ENCODE results near the gene EIF5.

Gene EIF5

DNA sequence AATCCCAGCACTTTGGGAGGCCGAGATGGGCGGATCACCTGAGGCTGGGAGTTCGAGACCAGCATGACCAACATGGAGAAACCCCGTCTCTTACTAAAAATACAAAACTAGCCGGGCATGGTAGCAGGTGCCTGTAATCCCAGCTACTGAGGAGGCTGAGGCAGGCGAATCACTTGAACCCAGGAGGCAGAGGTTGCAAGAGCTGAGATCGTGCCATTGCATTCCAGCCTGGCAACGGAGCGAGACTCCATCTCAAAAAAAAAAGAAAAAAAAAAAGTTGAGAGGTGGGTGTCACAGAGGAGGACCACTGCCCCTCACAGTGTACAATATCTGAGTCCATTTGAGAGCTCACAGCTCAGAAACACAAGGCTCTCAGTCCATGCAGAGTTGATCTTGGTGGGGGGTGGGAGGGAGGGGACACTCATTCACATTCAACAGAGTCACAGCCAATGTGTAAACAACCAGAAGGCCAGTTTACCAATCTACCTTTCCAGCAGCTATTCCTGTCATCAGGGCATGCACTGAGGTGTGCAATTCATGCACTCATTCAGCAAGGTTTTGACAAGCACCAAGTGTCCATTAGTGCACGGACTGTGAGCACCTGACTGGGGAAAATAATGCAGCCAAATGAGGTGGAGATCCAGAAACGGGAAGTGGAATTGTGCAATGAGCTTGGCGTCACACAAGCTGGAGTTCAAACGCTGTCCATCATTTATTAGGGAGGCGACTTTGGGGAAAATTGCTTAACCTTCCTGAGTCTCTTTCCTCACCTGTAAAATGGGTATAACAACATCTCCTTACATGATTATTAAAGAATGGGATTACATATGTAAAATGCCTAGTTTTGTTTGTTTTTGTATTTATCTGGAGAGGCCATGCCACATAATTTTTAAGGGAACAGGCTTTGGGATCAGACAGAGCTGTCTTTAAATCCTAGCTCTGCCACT is 4.4 kb upstream of the EIF5 start:
- TF ChIP-seq, protein P1, sequence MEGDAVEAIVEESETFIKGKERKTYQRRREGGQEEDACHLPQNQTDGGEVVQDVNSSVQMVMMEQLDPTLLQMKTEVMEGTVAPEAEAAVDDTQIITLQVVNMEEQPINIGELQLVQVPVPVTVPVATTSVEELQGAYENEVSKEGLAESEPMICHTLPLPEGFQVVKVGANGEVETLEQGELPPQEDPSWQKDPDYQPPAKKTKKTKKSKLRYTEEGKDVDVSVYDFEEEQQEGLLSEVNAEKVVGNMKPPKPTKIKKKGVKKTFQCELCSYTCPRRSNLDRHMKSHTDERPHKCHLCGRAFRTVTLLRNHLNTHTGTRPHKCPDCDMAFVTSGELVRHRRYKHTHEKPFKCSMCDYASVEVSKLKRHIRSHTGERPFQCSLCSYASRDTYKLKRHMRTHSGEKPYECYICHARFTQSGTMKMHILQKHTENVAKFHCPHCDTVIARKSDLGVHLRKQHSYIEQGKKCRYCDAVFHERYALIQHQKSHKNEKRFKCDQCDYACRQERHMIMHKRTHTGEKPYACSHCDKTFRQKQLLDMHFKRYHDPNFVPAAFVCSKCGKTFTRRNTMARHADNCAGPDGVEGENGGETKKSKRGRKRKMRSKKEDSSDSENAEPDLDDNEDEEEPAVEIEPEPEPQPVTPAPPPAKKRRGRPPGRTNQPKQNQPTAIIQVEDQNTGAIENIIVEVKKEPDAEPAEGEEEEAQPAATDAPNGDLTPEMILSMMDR (conservative IDR thresholded peaks at IDR 0.05; ENCODE audit: low read depth, low read length): no peak
- no peak overlapping the region for H3K4me3 ChIP-seq (ENCODE audit: low read length)
- no peak for DNase-seq (ENCODE audit: low read depth)

DNA sequence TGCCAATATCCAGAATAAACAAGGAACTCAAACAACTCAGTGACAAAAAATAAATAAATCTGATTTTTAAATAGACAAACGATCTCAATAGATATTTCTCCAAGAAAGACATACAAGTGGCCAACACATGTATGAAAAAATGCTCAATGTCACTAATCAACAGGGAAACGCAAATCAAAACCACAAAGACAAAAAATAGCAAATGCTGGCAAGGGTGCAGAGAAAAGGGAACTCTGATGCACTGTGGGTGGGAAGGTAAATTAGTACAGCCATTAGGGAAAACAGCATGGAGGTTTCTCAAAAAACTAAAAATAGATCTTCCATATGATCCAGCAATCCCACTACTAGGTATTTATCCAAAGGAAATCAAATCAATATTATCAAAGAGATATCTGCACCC is 3.5 kb upstream of the EIF5 start:
- no peak overlapping the region for H3K4me3 ChIP-seq (ENCODE audit: low read length)
- DNase-seq (ENCODE audit: low read depth): no peak
- TF ChIP-seq, protein P1 (conservative IDR thresholded peaks at IDR 0.05; ENCODE audit: low read depth, low read length): no peak

DNA sequence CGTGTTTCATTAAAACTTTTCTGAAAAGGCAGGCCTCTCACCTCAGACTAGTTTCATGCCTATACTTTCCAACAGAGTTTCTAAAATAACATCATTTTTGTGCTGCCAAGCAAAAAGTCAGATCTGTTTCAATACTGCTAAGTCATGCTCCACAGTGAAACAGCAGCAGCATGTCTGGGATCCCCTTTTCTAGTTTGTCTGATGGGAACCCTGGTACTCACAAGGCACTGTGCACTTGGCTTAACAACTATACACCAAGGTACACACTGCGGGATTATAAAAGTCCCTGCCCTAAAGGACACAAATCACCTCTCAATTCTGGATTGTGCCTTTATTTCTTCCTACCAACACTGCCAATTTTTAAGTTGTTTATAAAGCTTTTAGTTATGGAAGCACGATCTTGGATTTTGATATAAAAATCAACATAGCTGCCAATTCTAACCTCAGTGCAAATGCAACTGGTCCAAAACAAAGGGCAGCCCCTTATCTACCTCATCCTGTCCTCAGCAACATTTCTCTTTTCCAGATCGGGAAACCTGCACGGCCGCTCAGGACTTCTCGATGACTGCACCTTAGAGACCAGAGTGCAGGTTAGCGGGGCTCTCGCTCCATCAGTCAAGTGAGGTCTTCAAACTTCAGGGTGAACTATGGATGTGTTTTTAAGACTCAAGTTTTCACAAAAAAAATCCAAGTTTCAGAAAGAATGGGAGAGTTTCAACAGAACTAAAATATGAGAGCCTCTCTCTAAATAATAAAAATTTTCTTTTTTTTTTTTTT is 1.7 kb upstream of the EIF5 start:
- TF ChIP-seq, protein P1 (conservative IDR thresholded peaks at IDR 0.05; ENCODE audit: low read depth, low read length): no peak
- peak overlapping the region; percentile 79 for H3K4me3 ChIP-seq (ENCODE audit: low read length)
- DNase-seq (ENCODE audit: low read depth): no peak

DNA sequence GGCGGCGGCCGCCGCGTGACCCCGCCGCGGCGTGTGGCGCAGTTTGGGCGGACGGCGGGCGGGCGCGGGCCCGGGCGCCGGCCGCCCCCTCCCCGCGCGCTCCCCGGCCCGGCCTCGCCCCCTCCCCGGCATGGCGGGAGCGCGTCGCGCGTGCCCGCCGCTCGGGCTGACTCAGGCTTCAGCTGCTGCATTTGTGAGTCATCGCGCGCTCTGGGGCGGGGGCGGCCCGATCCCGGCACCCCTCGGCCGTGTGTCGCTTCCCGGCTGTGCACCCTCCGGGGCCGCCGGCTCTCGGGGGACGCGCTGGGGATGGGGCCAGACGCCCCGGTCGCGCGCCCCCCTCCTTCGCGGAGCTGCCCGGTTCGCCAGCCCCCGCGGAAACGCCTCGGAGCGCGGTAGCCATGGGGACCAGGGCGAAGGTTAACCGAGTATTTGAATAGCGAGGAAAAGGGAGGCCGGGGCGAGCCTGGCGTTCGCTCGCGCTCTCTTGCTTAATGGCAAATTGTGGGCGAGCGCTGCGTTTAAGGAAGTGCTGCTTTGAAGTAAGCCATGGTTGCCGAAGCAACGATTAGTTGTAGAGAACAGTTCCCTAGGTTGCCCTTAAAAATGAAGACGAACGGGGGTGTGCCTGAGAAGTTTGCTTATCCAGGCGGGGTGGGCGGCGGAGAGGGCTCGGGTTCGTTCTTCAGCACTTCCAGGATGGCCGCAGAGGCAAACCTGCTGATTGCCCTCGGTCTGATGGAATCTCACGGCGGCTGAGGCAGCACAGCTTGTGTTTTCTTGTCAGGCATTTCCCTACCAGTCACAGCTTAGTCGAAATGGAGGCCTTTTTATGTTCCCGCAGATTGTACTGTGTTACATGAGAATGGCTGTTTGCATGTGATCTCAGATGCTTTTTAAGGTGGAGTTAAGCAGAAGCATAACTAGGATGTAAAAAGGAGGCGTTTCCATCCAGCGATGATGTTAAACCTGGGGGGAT is 896 bp downstream of the EIF5 start:
- DNase-seq (ENCODE audit: low read depth): peak; percentile 23
- TF ChIP-seq, protein P1 (conservative IDR thresholded peaks at IDR 0.05; ENCODE audit: low read depth, low read length): no peak
- H3K4me3 ChIP-seq (ENCODE audit: low read length): peak overlapping the region; percentile 90

- peak overlapping the region; percentile 90 for H3K4me3 ChIP-seq (ENCODE audit: low read length)
- TF ChIP-seq, protein P1 (conservative IDR thresholded peaks at IDR 0.05; ENCODE audit: low read depth, low read length): no peak
- DNase-seq (ENCODE audit: low read depth): no peak
Measured at GRCh38 chr14:103336191-103336590, 2.2 kb downstream of the EIF5 start.

- no peak for DNase-seq (ENCODE audit: low read depth)
- no peak overlapping the region for H3K4me3 ChIP-seq (ENCODE audit: low read length)
- TF ChIP-seq, protein P1 (conservative IDR thresholded peaks at IDR 0.05; ENCODE audit: low read depth, low read length): no peak
Measured at GRCh38 chr14:103337794-103338193, 3.8 kb downstream of the EIF5 start.
